HG03558 (cell line): ENCODE results near the gene CNOT4.

Experiments
- ATAC-seq: cut with Tn5 transposase; IDR thresholded peaks from one replicate; pipeline ENCODE4 v1.9.1; 2021; ENCODE audit warnings: moderate number of reproducible peaks; ENCODE audit not compliant: unreplicated experiment; ENCODE audit errors: extremely low read depth

CNOT4 gene

GRCh38 chr7:135407884-135408283, 102.0 kb downstream of the CNOT4 start:
- ATAC-seq: no peak

- no peak for ATAC-seq
These were observed 103.0 kb downstream of the CNOT4 start for GRCh38 chr7:135406918-135407317.

DNA sequence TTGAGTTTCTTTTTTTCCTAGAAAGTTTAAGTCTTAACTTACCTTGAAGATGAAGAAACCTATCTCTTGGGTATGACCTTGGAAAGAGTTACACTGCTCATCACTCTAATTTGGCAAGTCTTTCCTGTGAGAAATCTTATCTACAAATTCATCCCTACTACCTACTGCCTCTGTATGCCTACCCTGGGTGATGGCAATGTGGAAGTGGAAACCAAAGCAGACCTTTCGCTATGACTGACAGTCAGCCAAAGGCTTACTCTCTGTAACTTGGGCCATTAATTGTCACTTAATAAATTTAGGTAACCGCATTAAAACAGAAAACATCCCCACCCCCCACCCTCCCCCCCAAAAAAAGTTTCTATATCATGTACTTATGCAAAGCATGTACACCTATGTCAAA, 103.9 kb downstream of the CNOT4 start:
- ATAC-seq: no peak

- no peak for ATAC-seq
These were observed 106.6 kb downstream of the CNOT4 start for GRCh38 chr7:135403302-135403701.

DNA sequence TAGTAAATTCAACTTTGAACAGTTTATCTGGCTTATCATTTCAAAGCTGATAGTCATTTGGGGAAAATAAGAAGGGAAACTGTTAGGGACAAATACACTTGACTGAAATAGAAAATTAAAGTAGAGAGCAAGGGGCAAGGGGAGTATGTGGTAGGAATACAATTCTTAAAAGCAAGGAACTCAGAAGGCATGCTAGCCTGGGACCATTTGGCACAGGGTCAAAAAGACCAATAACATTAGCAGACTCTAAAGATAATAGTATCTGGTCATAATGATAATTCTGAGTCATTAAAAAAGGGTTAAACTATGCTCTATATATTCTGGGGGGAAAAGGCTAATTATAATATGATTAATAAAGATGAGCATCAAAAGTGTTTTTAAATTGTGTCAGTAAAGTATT, 112.2 kb downstream of the CNOT4 start:
- no peak for ATAC-seq

DNA sequence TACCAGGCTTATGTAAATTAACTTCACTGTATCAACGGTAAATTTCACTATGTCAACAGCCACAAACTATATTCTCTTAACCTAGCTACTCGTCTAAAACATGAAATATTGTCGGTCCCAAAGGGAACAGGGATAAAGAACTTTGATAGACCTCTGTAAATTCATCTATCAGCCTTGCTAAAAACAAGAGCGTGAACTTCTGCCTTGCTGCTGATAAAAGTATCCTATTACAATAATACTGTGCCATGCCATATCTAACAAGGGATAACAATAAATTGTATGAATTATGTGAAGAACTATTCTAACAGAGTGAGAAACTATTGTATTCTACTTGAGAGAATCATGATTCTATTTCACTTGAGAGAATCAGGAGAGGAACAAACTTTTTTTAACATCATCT, 117.2 kb downstream of the CNOT4 start:
- no peak for ATAC-seq

GRCh38 chr7:135391514-135391913, 118.4 kb downstream of the CNOT4 start:
- no peak for ATAC-seq

GRCh38 chr7:135390829-135391228, 119.1 kb downstream of the CNOT4 start:
- no peak for ATAC-seq

DNA sequence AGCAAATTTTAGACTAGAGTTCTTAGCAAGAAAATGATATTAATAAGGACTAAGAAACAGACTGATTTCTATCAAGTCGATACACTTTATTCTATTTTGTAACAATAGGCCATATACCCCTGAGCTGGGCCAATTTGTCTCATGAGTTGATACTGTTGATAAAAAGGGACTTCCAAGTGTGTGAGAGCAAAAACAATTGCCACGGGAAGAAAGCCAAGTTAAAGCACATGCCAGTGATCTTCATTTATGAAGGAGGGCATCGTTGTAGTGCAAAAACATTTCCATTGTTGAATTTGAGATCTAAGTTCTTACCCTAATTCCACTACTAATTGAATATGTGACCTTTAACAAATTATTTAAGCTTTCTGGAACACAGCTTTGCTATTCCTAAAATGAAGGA, 119.9 kb downstream of the CNOT4 start:
- ATAC-seq: no peak

GRCh38 chr7:135388616-135389015, 121.3 kb downstream of the CNOT4 start:
- no peak for ATAC-seq

GRCh38 chr7:135386776-135387175, 123.1 kb downstream of the CNOT4 start:
- ATAC-seq: no peak

DNA sequence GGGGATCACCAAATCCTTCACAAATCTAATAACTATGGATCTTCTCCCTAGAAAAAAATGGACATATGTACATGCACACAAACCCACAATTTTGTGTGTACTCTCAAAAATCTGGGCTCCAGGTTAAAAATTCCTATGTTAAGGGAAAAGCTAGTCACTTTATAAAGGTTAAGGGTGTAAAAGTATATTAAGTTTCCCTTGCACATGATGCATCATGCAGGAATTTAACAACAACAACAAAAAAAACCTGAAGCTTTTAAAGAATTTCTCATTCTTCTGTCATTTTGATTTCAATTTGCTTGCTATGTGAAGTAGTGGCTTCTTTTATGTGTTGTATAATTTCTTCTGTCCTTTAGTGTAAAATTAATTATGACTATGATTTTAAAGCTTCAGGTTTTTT, 123.7 kb downstream of the CNOT4 start:
- no peak for ATAC-seq

- no peak for ATAC-seq
These were observed 124.7 kb downstream of the CNOT4 start for GRCh38 chr7:135385209-135385608.

- ATAC-seq: no peak
These were observed 126.3 kb downstream of the CNOT4 start for GRCh38 chr7:135383525-135384175.

DNA sequence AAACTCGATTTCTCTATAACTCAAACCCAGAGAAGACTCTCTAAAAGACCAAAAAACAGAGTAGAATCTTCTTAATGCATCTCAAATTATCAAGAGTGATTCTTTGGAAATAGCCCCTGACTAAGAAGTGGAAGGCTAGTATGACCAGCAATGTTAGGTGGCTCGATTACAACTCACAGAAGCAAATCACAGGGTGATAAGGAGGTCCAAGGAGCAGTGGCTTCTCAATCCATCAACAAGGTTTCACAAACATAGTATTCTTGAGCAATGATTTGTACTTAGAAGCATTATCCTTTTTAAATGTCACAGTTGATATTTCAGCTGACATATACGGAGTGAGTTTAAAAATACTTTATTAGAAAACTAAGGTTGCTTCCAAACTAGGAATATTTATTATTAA, 127.7 kb downstream of the CNOT4 start:
- no peak for ATAC-seq

- ATAC-seq: no peak
These were observed 128.5 kb downstream of the CNOT4 start for GRCh38 chr7:135381369-135381768.

- no peak for ATAC-seq
These were observed 129.6 kb downstream of the CNOT4 start for GRCh38 chr7:135380351-135380750.

DNA sequence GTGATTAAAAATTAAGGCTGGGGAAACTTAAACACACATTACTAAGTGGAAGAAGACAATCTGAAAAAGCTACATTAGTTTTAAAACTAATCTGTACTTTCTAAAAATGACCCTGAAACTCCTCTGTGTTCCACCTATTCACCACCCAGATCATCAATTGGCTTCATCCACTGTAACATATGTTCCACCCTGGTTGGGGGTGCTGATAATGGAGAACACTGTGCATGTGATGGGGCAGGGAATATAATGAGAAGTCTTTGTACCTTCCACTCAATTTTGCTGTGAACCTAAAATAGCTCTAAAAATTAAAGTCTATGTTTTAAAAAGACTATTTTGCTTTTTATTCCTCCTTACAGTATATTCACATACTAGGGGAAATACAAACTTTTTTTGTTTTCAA, 132.7 kb downstream of the CNOT4 start:
- no peak for ATAC-seq

- no peak for ATAC-seq
These were observed 133.8 kb downstream of the CNOT4 start for GRCh38 chr7:135375908-135376699.

DNA sequence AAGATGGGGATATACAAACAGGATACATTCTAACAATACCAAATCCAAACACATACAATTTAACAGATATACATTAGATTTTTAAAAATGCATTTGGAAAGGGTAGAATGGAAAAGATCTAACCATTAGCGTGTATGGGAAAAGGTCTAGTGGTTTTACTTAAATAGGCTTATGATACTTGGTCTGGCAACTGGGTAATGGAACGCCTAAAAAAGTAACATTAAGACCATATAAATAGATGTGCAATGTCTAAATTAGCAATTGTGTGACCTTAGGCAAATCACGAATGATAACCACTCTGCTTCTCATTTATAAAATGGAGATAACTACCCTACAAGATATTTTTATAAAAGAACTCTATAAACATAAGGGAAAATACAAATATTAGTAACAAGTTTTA, 135.2 kb downstream of the CNOT4 start:
- ATAC-seq: no peak

- no peak for ATAC-seq
These were observed 137.7 kb downstream of the CNOT4 start for GRCh38 chr7:135372222-135372621.

DNA sequence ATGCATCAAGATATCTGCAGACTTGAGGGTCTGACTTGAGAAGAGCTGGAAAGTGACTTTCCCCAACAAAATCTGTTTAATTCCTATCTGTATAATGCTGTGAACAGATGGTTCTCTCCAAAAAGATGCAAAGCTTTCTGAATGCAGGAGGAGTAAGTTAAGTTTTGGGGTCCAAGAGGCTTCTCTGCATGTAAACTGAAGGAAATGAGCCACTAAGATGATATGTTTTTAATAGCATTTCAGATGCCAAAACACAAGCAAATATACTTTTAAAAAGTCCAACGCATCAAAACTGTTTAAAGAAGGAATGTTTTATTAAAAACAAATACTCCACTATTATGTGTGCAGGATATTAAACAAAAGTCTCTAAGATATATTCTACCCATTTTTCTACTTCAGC, 139.2 kb downstream of the CNOT4 start:
- ATAC-seq: no peak
